Frontal cortex (tissue), 4 donors: ENCODE results near the gene CLMN. TPM values are rescaled to one million over a fixed set of nuclear protein-coding genes. Genes with fewer than 3 reads are reported as not detected.

Experiments
- DNase-seq, 2 donors: peaks; one replicate each; pipeline ENCODE4 v3.0.0; 2012; ENCODE audit warnings: low spot score in 2 of 2
- FAIRE-seq: peaks from 2 replicates; lab custom pipeline; 2012; peaks lifted over from hg19 to GRCh38; lab: Jason Lieb, UNC
- total RNA-seq: library from RNA; depleted of rRNA; stranded (reverse); fragments of >200 nt; gene quantifications from one replicate; pipeline ENCODE4 v1.2.3, GENCODE V29; 2014
- donor health status: control.
- donor health status: control.
- donor health status: control.

Gene CLMN
- total RNA-seq, 1 donor from 2014 or later, result 0.82 TPM

- DNase-seq, result no peak
- FAIRE-seq, result no peak
Measured at GRCh38 chr14:95232894-95233584, 86.7 kb downstream of the CLMN start.

- FAIRE-seq, result no peak
- DNase-seq, result no peak
Measured at GRCh38 chr14:95231966-95232633, 87.6 kb downstream of the CLMN start.

GRCh38 chr14:95229749-95230148 is 90.0 kb downstream of the CLMN start:
- DNase-seq (no peak), FAIRE-seq (no peak)

GRCh38 chr14:95228240-95228639 is 91.5 kb downstream of the CLMN start:
- DNase-seq, result no peak
- no peak for FAIRE-seq

- DNase-seq, result no peak
- no peak for FAIRE-seq
Measured at GRCh38 chr14:95227279-95227860, 92.3 kb downstream of the CLMN start.

- no peak for FAIRE-seq
- DNase-seq, result no peak
Measured at GRCh38 chr14:95226801-95227200, 92.9 kb downstream of the CLMN start.

GRCh38 chr14:95225251-95225887 is 94.3 kb downstream of the CLMN start:
- DNase-seq (no peak), FAIRE-seq (no peak)

- FAIRE-seq, result no peak
- DNase-seq, result no peak
Measured at GRCh38 chr14:95222870-95223398, 96.8 kb downstream of the CLMN start.

- no peak for FAIRE-seq
- DNase-seq, result no peak
Measured at GRCh38 chr14:95222151-95222631, 97.5 kb downstream of the CLMN start.

GRCh38 chr14:95221531-95221930 is 98.2 kb downstream of the CLMN start:
- DNase-seq, result no peak
- no peak for FAIRE-seq

- DNase-seq, result no peak
- FAIRE-seq, result no peak
Measured at GRCh38 chr14:95220663-95221231, 99.0 kb downstream of the CLMN start.

GRCh38 chr14:95218472-95219193 is 101.1 kb downstream of the CLMN start:
- no peak for DNase-seq

GRCh38 chr14:95218006-95218405 is 101.7 kb downstream of the CLMN start:
- FAIRE-seq (no peak), DNase-seq (no peak)

More at GRCh38 chr14:95218472-95219193, 101.1 kb downstream of the CLMN start:
- FAIRE-seq, result no peak

GRCh38 chr14:95217391-95217900 is 102.3 kb downstream of the CLMN start:
- FAIRE-seq (no peak), DNase-seq (no peak)

- FAIRE-seq (no peak), DNase-seq (no peak)
Measured at GRCh38 chr14:95216008-95216407, 103.7 kb downstream of the CLMN start.

GRCh38 chr14:95215094-95215725 is 104.5 kb downstream of the CLMN start:
- DNase-seq (no peak), FAIRE-seq (no peak)

- FAIRE-seq (no peak), DNase-seq (no peak)
Measured at GRCh38 chr14:95213774-95214173, 105.9 kb downstream of the CLMN start.

GRCh38 chr14:95211721-95212504 is 107.8 kb downstream of the CLMN start:
- FAIRE-seq (no peak), DNase-seq (no peak)
